NCI-H2107 (cell line): ENCODE results near the gene SIGLEC9.
"Not testable (repeated sequence)": the region's sequence is repeated elsewhere in the genome, so short reads cannot be mapped to it uniquely, and the experiment has no call there.

ENCODE experiments used
- DNase-seq: peaks from one replicate; lab custom pipeline; 2025; lab: John Stamatoyannopoulos, UW

SIGLEC9 gene

GRCh38 chr19:51123802-51124201, 904 bp upstream of the SIGLEC9 start:
- DNase-seq = no peak

DNA sequence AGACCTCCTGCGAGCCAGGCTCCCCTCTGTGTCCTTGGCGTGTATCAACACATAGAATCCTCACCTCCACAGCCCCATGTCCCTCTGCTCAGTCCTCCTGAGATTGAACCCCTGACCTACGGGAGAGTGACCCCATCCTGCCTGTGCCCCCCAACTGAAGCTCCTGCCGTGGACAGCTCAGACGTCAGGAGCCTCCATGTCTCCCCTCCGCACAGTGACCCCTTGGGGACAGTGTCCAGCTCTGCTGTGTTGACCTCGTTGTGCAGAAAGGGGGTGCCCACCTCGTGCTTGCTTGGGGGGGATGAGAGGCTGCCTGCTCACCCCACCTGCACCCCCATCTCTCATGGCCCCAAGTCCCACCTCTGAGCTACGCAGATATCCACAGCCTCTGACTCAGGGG, 490 bp upstream of the SIGLEC9 start:
- no peak for DNase-seq

DNA sequence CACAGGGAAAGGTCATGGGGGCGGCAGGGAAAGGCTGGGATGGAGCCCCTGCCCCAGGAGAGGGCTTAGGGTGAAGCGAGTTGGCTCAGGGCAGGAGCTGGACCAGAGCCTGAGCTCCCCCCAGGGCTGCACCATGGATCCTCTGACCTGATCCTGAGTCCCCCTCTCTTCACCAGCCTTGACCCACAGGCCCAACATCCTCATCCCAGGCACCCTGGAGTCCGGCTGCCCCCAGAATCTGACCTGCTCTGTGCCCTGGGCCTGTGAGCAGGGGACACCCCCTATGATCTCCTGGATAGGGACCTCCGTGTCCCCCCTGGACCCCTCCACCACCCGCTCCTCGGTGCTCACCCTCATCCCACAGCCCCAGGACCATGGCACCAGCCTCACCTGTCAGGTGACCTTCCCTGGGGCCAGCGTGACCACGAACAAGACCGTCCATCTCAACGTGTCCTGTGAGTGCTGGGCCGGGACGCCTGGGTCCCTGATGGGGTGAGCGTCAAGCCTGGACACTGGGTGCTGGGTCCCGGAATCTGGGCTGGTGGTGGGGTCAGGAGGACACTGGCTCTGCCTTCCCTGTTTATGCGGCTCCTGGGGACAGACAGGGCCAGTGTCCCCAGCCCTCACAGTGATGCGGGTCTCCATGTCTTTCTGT, 842 bp downstream of the SIGLEC9 start:
- DNase-seq = no peak

DNA sequence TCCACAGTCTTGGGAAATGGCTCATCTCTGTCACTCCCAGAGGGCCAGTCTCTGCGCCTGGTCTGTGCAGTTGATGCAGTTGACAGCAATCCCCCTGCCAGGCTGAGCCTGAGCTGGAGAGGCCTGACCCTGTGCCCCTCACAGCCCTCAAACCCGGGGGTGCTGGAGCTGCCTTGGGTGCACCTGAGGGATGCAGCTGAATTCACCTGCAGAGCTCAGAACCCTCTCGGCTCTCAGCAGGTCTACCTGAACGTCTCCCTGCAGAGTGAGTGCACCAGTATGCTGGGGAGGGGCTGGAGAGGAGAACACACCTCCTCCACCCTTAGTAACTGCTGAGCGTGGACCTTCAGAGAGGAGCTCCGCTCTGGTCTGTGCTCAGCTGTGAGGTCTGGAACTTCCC, 2.3 kb downstream of the SIGLEC9 start:
- DNase-seq = no peak

- DNase-seq = no peak
Measured at GRCh38 chr19:51127755-51128154, 3.0 kb downstream of the SIGLEC9 start.

DNA sequence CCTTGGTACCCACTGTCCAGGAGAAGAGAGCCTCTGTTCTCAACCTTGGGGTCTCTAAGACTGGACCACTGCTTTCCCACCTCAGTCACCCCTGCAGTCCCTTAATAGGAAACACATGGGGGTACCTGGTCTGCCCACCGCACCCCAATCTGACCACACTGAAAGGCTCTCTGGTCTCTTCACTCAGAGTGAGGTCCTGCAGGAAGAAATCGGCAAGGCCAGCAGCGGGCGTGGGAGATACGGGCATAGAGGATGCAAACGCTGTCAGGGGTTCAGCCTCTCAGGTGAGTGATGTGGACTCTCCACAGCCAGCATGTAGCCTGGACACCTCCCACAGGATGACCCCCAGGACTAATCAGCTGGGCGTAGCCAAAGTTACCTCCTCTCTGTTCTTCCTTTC, 3.5 kb downstream of the SIGLEC9 start:
- DNase-seq = no peak

GRCh38 chr19:51129716-51130115, 5.0 kb downstream of the SIGLEC9 start:
- DNase-seq = no peak

- DNase-seq = no peak
Measured at GRCh38 chr19:51131780-51132680, 7.3 kb downstream of the SIGLEC9 start.

- DNase-seq = no peak
Measured at GRCh38 chr19:51135004-51135403, 10.3 kb downstream of the SIGLEC9 start.

DNA sequence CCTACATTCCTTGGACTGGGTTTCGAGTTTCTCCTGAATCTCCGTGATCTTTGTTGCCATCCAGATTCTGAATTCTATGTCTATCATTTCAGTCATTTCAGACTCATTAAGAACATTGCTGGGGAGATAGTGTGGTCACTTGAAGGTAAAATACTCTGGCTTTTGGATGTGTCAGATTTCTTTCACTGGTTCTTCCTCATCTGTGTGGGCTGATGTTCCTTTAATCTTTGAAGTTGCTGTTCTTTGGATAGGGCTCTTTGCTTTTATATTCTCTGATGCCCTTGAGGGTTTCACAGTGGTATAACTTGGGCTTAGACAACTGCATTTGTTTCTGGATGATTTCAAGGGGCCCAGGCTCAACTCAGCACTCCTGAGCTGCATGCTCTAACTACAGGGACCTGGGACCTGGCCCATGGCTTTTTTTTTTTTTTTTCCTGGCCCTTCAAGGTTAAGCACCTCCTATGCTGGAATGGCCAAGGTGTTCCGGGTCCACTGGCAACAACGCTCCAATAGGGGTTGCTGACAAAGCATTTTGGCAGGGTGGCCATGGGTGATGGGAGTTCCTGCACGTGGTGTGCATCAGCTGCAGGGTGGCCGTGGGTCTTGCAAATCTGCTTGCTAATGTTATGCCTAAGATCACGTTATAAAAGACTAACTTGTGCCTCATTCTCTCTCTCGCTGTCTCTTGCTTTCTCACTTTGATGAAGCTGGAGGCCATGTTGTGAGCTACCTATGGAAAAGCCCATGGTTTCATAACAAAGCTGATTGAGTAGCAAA, 11.5 kb downstream of the SIGLEC9 start:
- DNase-seq = no peak

GRCh38 chr19:51136851-51137551, 12.3 kb downstream of the SIGLEC9 start:
- no peak for DNase-seq

GRCh38 chr19:51137792-51138425, 13.2 kb downstream of the SIGLEC9 start:
- no peak for DNase-seq

GRCh38 chr19:51138549-51138979, 13.9 kb downstream of the SIGLEC9 start:
- no peak for DNase-seq

- no peak for DNase-seq
Measured at GRCh38 chr19:51139299-51140014, 14.8 kb downstream of the SIGLEC9 start.

DNA sequence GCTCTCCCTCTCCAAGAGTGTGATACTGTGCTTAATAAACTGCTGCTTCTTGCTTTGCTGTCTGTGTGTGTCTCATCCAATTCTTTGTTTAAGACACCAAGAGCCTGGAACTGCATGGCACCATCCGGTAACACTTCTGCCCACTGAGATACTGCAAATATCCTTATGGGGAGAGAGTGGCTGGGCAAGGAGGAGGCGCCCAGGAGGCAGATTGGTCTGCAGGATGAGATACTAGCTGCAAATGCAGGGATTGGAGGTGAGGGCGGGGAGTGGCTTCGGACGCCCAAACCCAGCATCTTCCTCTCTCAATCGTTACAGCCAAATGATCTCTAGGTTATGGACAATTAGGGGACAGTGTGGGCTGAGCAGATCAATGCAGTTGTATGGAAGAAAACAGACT, 15.7 kb downstream of the SIGLEC9 start:
- no peak for DNase-seq

DNA sequence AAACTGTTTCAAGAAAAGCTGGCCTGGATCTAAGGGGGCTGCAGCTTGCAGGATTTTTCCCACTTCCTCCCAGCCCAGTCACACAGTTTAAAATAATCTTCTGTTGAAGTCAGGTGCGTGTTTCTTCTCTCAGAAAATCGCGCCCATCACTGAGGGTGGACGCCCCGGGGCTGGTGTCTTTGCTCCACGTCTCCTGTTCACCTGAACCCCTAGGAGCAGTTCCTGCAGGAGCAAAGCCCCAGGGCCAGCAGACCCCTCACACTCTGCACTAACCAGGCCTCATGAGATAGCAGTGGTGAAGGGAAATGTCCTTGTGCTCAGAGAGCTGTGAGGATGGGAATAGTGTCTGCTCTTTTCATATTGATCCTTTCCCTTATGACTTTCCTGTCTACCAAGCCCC, 16.5 kb downstream of the SIGLEC9 start:
- DNase-seq = no peak

GRCh38 chr19:51142119-51142518, 17.4 kb downstream of the SIGLEC9 start, which contains the start of gene SIGLEC7:
Gene SIGLEC7 (plus strand): TSS chr19:51142301. CDS start chr19:51142370, 69 bp downstream.
- no peak for DNase-seq

- DNase-seq = not testable (repeated sequence)
Measured at GRCh38 chr19:51142809-51143475, 18.2 kb downstream of the SIGLEC9 start.

GRCh38 chr19:51143486-51143885, 18.8 kb downstream of the SIGLEC9 start:
- DNase-seq = no peak

GRCh38 chr19:51144482-51145045, 19.9 kb downstream of the SIGLEC9 start:
- DNase-seq = no peak
